Choroid plexus epithelial cell (primary cell): ENCODE data around the gene HHIPL1.
"Not testable (repeated sequence)": the region's sequence is repeated elsewhere in the genome, so short reads cannot be mapped to it uniquely, and the experiment has no call there.

Experiments
- DNase-seq: peaks from one replicate; pipeline ENCODE4 v3.0.0-alpha.2; 2010; ENCODE audit warnings: low read depth
- H3K4me3 ChIP-seq: 2 replicates; pipeline ENCODE4 v1.5.1; 2011; ENCODE audit warnings: low read depth, mild to moderate bottlenecking, control low read depth, low read length, moderate library complexity
- TF ChIP-seq, protein P1 (sequence below): conservative IDR thresholded peaks from 2 replicates; pipeline ENCODE4 v1.5.1; 2011; ENCODE audit warnings: low read depth, mild to moderate bottlenecking, control low read depth, inconsistent platforms, low read length, moderate library complexity

Gene HHIPL1

DNA sequence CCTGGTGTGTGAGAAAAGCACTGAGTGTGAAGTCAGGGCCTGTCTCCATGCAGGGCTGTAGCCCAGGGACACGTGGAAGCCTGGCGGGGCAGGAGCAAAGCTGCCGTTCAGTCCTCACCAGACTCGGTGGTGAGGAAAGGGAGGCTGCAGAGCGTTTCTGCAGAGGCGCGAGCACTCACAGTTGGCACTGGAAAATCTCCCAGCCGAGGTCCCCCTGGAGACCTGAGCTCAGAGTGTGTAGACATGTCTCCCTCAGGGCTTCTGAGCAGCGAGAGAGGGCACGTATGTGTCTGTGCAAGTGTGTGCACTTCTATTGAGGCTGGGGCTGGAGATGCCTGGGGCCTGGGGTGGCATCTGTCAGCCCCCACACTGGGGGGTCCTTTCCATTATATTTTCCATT lies 11.0 kb upstream of the HHIPL1 start:
- H3K4me3 ChIP-seq: no peak overlapping the region
- TF ChIP-seq, protein P1, sequence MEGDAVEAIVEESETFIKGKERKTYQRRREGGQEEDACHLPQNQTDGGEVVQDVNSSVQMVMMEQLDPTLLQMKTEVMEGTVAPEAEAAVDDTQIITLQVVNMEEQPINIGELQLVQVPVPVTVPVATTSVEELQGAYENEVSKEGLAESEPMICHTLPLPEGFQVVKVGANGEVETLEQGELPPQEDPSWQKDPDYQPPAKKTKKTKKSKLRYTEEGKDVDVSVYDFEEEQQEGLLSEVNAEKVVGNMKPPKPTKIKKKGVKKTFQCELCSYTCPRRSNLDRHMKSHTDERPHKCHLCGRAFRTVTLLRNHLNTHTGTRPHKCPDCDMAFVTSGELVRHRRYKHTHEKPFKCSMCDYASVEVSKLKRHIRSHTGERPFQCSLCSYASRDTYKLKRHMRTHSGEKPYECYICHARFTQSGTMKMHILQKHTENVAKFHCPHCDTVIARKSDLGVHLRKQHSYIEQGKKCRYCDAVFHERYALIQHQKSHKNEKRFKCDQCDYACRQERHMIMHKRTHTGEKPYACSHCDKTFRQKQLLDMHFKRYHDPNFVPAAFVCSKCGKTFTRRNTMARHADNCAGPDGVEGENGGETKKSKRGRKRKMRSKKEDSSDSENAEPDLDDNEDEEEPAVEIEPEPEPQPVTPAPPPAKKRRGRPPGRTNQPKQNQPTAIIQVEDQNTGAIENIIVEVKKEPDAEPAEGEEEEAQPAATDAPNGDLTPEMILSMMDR: no peak
- DNase-seq: no peak

DNA sequence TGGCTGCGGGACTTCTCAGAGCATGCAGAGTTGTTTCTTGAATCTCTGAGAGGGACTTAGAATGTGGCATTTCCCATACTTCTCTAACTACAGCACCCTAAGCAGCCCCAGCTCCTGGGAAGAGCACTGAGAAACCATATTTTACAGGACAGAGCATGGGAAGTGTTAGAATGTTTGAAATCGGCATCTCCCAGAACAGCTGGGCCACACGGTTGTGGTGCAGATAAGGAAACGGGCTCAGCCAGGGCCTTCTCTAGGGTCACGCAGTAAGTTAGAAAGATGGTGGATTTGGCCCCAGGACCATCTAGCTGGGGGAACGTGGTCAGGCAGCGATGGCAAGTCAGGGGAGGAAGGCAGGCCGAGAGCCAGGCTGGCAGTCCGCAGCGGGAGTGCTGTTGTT lies 10.5 kb upstream of the HHIPL1 start:
- TF ChIP-seq, protein P1: no peak
- no peak overlapping the region for H3K4me3 ChIP-seq
- DNase-seq: no peak

- no peak overlapping the region for H3K4me3 ChIP-seq
- TF ChIP-seq, protein P1: no peak
- DNase-seq: no peak
These were observed 9.8 kb upstream of the HHIPL1 start for GRCh38 chr14:99635116-99635515.

DNA sequence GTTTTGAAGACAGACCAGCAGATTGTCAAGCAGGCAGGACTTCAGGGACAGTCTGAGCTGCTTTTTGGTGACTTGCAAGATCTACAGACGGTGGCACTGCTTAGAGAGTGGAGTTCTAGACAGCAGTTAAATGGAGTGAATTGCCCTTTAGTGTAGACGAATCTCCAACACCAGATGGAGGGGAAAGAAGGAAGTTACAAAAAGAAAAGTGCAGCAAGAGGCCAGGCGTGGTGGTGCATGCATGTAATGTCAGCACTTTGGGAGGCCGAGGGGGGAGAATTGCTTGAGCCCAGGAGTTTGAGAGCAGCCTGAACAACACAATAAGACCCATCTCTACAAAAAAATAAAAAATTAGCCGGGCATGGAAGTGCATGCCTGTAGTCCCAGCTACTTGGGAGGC lies 8.4 kb upstream of the HHIPL1 start:
- H3K4me3 ChIP-seq: no peak overlapping the region
- DNase-seq: no peak
- TF ChIP-seq, protein P1: no peak

GRCh38 chr14:99637624-99638023 lies 7.3 kb upstream of the HHIPL1 start:
- no peak overlapping the region for H3K4me3 ChIP-seq
- DNase-seq: no peak
- TF ChIP-seq, protein P1: no peak

DNA sequence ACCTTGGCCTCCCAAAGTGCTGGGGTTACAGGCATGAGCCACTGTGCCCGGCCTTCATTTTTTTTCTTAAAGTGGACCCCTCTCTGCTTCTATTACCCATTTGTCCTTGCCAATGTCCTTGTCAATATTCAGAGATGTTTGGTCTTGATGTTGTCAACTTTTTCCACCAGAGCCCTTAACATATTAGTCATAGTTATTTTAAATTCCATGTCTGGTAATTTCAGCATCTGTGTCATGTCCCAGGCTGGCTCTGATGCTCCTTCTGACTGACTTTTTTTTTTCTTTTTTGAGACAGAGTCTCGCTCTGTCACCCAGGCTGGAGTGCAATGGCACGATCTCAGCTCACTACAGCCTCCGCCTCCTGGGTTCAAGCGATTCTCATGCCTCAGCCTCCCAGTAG lies 2.2 kb upstream of the HHIPL1 start:
- H3K4me3 ChIP-seq, DNase-seq: not testable (repeated sequence)

DNA sequence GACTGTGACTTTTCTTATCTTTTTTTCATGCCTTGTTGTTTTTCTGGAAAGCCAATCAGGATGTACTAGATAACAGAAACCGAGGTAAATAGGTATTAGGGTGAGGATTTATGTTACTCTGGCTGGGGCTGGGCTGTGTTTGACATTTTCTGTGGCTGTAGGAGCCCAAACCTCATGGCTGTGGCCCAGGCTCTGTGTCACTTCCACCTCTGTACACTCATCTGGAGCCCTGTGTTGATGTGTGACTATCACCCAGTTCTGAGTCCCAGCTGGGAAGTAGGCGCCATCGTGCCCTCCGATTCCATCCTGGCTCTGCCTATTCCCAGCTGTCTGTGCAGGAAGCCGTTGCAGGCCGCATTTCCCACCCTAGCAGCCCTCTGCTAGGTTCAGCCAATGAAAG lies 1.6 kb upstream of the HHIPL1 start:
- TF ChIP-seq, protein P1: no peak
- no peak overlapping the region for H3K4me3 ChIP-seq
- DNase-seq: no peak

GRCh38 chr14:99644035-99644587 lies 818 bp upstream of the HHIPL1 start:
- no peak overlapping the region for H3K4me3 ChIP-seq
- TF ChIP-seq, protein P1: no peak

More at GRCh38 chr14:99644035-99644587, 818 bp upstream of the HHIPL1 start:
- no peak for DNase-seq
